Measurements from ENCODE around the gene RAMP1. TPM values are rescaled to one million over a fixed set of nuclear protein-coding genes. Genes with fewer than 3 reads are reported as not detected.
A peak's percentile ranks its signal among the peaks of the same experiment; 100 is the strongest.

RAMP1 gene
- total and polyA plus RNA-seq, 2 donors (not counting 1 experiment from before 2014, with no cell fraction given), result 3.3 to 16.0 TPM

- Histone ChIP-seq H3K9ac (ENCODE audit: insufficient read depth, low read length) (no peak overlapping the region), H3K4me1 (ENCODE audit: control insufficient read depth, extremely low read depth, insufficient read depth, low read length) (no peaks in the 10 kb centered on the region), H3K27ac (ENCODE audit: insufficient read depth, low read length) (no peak overlapping the region), H3K4me3 (replicated peaks in 1 of 4; ENCODE audit: control extremely low read depth in 1 of 4, insufficient read depth in 1 of 4, low read depth in 3 of 4, low read length in 4 of 4) (no peak overlapping the region), H4K20me1 (ENCODE audit: control insufficient read depth, extremely low read depth, insufficient read depth, low read length) (no peaks in the 10 kb centered on the region), H3K36me3 (ENCODE audit: control insufficient read depth, insufficient read depth, low read length) (no peaks in the 10 kb centered on the region), H3K4me2 (ENCODE audit: extremely low read depth, insufficient read depth, low read length) (no peak overlapping the region), H3K27me3 (ENCODE audit: control insufficient read depth, insufficient read depth, low read length) (peaks cover 20% of the 10 kb centered on the region), H2AFZ (ENCODE audit: low read length) (no peak overlapping the region), H3K9me3 (ENCODE audit: control insufficient read depth, insufficient read depth, low read depth, low read length) (no peaks in the 10 kb centered on the region), H3K79me2 (ENCODE audit: control insufficient read depth, insufficient read depth, low read length) (no peaks in the 10 kb centered on the region)
- DNase-seq (ENCODE audit: low read depth in 2 of 2), result no peak
- TF ChIP-seq CTCF (conservative IDR thresholded peaks at IDR 0.05 in 1 of 2, IDR thresholded peaks at IDR 0.05 in 1 of 2; ENCODE audit: low read depth in 1 of 2, low read length in 2 of 2) (no peak), EZH2 (IDR thresholded peaks at IDR 0.05; ENCODE audit: low read length, missing control alignments) (no peak)
Measured at GRCh38 chr2:237952851-237953250, 93.4 kb downstream of the RAMP1 start.

GRCh38 chr2:237955640-237956401 is 96.4 kb downstream of the RAMP1 start:
- H2AFZ ChIP-seq (ENCODE audit: low read length), result no peak overlapping the region
- H3K79me2 ChIP-seq (ENCODE audit: control insufficient read depth, insufficient read depth, low read length), result no peaks in the 10 kb centered on the region
- peak overlapping the region; percentile 48 for H3K4me2 ChIP-seq (ENCODE audit: extremely low read depth, insufficient read depth, low read length)
- peak in 1 of 2 donors; percentile 15 for DNase-seq (ENCODE audit: low read depth in 2 of 2)
- peak overlapping the region in 1 of 4 experiments; percentile 42 for H3K4me3 ChIP-seq (replicated peaks in 1 of 4; ENCODE audit: control extremely low read depth in 1 of 4, insufficient read depth in 1 of 4, low read depth in 3 of 4, low read length in 4 of 4)
- no peak for TF ChIP-seq CTCF (conservative IDR thresholded peaks at IDR 0.05 in 1 of 2, IDR thresholded peaks at IDR 0.05 in 1 of 2; ENCODE audit: low read depth in 1 of 2, low read length in 2 of 2)
- TF ChIP-seq EZH2 (IDR thresholded peaks at IDR 0.05; ENCODE audit: low read length, missing control alignments), result no peak
- H3K9me3 ChIP-seq (ENCODE audit: control insufficient read depth, insufficient read depth, low read depth, low read length), result no peaks in the 10 kb centered on the region
- no peaks in the 10 kb centered on the region for H4K20me1 ChIP-seq (ENCODE audit: control insufficient read depth, extremely low read depth, insufficient read depth, low read length)
- H3K36me3 ChIP-seq (ENCODE audit: control insufficient read depth, insufficient read depth, low read length), result no peaks in the 10 kb centered on the region
- H3K9ac ChIP-seq (ENCODE audit: insufficient read depth, low read length), result no peak overlapping the region
- H3K4me1 ChIP-seq (ENCODE audit: control insufficient read depth, extremely low read depth, insufficient read depth, low read length), result no peaks in the 10 kb centered on the region
- H3K27ac ChIP-seq (ENCODE audit: insufficient read depth, low read length), result no peak overlapping the region
- H3K27me3 ChIP-seq (ENCODE audit: control insufficient read depth, insufficient read depth, low read length), result peaks cover 20% of the 10 kb centered on the region

- Histone ChIP-seq H3K36me3 (ENCODE audit: control insufficient read depth, insufficient read depth, low read length) (no peaks in the 10 kb centered on the region), H3K27ac (ENCODE audit: insufficient read depth, low read length) (no peak overlapping the region), H3K4me1 (ENCODE audit: control insufficient read depth, extremely low read depth, insufficient read depth, low read length) (no peaks in the 10 kb centered on the region), H3K9me3 (ENCODE audit: control insufficient read depth, insufficient read depth, low read depth, low read length) (no peaks in the 10 kb centered on the region), H4K20me1 (ENCODE audit: control insufficient read depth, extremely low read depth, insufficient read depth, low read length) (no peaks in the 10 kb centered on the region), H3K4me2 (ENCODE audit: extremely low read depth, insufficient read depth, low read length) (peak overlapping the region; percentile 48), H3K27me3 (ENCODE audit: control insufficient read depth, insufficient read depth, low read length) (peaks cover 23% of the 10 kb centered on the region), H3K79me2 (ENCODE audit: control insufficient read depth, insufficient read depth, low read length) (no peaks in the 10 kb centered on the region), H3K9ac (ENCODE audit: insufficient read depth, low read length) (no peak overlapping the region), H2AFZ (ENCODE audit: low read length) (no peak overlapping the region), H3K4me3 (replicated peaks in 1 of 4; ENCODE audit: control extremely low read depth in 1 of 4, insufficient read depth in 1 of 4, low read depth in 3 of 4, low read length in 4 of 4) (peak overlapping the region in 1 of 4 experiments; percentile 42)
- TF ChIP-seq CTCF (conservative IDR thresholded peaks at IDR 0.05 in 1 of 2, IDR thresholded peaks at IDR 0.05 in 1 of 2; ENCODE audit: low read depth in 1 of 2, low read length in 2 of 2) (no peak), EZH2 (IDR thresholded peaks at IDR 0.05; ENCODE audit: low read length, missing control alignments) (no peak)
- DNase-seq (ENCODE audit: low read depth in 2 of 2), result no peak
Measured at GRCh38 chr2:237956402-237956736, 96.9 kb downstream of the RAMP1 start.

All from fibroblast of lung (primary cell).